GM12875 (cell line): Measurements from ENCODE around the gene ADCY10.

Source experiments
- H3K4me3 ChIP-seq: one replicate; pipeline ENCODE4 v1.5.1; 2011; ENCODE audit warnings: low read depth, low read length, control low read depth
- TF ChIP-seq, protein P1 (sequence below): IDR thresholded peaks from 2 replicates; pipeline ENCODE4 v1.5.1; 2011; ENCODE audit warnings: low read depth, mild to moderate bottlenecking, control low read depth, inconsistent platforms, low read length, moderate library complexity, borderline replicate concordance; ENCODE audit not compliant: insufficient read depth

Gene ADCY10

DNA sequence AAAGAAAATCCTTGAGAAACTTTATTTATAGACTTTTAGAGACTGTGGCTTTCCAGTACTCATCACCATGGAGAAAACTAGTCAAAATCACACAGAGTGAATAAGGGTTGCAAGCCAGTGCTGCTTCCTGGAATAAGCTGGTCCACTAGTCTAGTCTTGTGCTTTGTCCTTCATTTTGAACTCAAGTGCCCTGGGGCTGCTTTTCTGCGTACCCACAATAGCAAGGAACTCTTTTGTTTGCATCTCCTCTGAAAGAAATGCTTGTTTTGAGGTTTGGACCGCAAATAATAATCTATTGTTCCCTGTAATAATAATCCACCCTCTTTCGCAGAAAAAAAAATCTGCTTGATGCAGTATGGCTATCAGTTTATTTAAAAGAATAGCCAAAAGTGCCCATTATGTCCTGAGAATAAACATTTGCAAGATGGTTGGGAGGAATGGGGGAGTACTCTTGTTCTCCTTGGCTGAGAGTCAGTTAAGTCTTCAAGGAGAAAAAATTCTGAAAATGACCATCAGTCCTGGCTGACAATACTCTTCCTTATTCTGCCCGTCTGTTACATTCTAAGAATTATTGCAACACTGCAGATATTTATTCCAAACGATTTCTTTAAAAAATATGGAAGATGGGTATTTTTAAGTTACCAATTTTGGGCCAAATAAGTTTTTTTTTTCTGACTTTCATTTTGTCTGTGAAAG is 150.3 kb downstream of the ADCY10 start:
- TF ChIP-seq, protein P1, sequence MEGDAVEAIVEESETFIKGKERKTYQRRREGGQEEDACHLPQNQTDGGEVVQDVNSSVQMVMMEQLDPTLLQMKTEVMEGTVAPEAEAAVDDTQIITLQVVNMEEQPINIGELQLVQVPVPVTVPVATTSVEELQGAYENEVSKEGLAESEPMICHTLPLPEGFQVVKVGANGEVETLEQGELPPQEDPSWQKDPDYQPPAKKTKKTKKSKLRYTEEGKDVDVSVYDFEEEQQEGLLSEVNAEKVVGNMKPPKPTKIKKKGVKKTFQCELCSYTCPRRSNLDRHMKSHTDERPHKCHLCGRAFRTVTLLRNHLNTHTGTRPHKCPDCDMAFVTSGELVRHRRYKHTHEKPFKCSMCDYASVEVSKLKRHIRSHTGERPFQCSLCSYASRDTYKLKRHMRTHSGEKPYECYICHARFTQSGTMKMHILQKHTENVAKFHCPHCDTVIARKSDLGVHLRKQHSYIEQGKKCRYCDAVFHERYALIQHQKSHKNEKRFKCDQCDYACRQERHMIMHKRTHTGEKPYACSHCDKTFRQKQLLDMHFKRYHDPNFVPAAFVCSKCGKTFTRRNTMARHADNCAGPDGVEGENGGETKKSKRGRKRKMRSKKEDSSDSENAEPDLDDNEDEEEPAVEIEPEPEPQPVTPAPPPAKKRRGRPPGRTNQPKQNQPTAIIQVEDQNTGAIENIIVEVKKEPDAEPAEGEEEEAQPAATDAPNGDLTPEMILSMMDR: no peak
- no peak overlapping the region for H3K4me3 ChIP-seq

- TF ChIP-seq, protein P1: no peak
- no peak overlapping the region for H3K4me3 ChIP-seq
Observed at GRCh38 chr1:167762061-167762746, 151.7 kb downstream of the ADCY10 start.

DNA sequence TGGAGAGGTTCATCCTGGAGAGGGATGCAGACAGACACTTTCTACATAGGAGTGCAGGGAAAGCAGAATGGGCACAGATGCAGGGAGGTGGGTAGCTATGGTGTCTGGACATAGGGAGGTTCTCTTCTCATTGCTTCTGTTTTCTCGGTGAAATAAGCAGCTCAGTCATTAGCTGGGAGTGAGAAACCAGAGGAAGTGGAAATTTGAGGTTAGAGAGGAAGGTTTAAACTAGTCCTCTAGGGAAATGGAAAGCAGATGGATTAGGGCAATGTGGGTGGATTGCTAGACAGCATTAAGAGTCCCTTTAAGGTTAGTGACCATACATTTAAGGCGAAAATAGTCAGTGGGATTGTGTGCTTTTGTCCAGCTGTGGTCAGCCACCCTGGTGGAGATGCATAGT is 152.5 kb downstream of the ADCY10 start:
- no peak overlapping the region for H3K4me3 ChIP-seq
- TF ChIP-seq, protein P1: no peak
